ENCODE results near the gene CLASP1.
"Not testable (repeated sequence)": the region's sequence is repeated elsewhere in the genome, so short reads cannot be mapped to it uniquely, and the experiment has no call there.

The CLASP1 gene

GRCh38 chr2:121301190-121301589 is 348.1 kb downstream of the CLASP1 start:
- not testable (repeated sequence) for FAIRE-seq

GRCh38 chr2:121298476-121298875 is 350.8 kb downstream of the CLASP1 start:
- no peak for FAIRE-seq

GRCh38 chr2:121297866-121298265 is 351.4 kb downstream of the CLASP1 start:
- not testable (repeated sequence) for FAIRE-seq

- no peak for FAIRE-seq
Observed at GRCh38 chr2:121297217-121297830, 351.9 kb downstream of the CLASP1 start.

- no peak for FAIRE-seq
Observed at GRCh38 chr2:121295911-121296650, 353.2 kb downstream of the CLASP1 start.

GRCh38 chr2:121294881-121295840 is 354.1 kb downstream of the CLASP1 start:
- FAIRE-seq, result no peak

GRCh38 chr2:121293450-121294325 is 355.6 kb downstream of the CLASP1 start:
- FAIRE-seq, result no peak

- no peak for FAIRE-seq
Observed at GRCh38 chr2:121291251-121291580, 358.0 kb downstream of the CLASP1 start.

- FAIRE-seq, result no peak
Observed at GRCh38 chr2:121289271-121289670, 360.0 kb downstream of the CLASP1 start.

- no peak for FAIRE-seq
Observed at GRCh38 chr2:121288454-121289231, 360.6 kb downstream of the CLASP1 start.

- no peak for FAIRE-seq
Observed at GRCh38 chr2:121287956-121288355, 361.3 kb downstream of the CLASP1 start.
